Measurements from ENCODE around the gene RAP1GAP2.
A peak's percentile ranks its signal among the peaks of the same experiment; 100 is the strongest.
"Not testable (repeated sequence)": the region's sequence is repeated elsewhere in the genome, so short reads cannot be mapped to it uniquely, and the experiment has no call there.

RAP1GAP2 gene

GRCh38 chr17:2996810-2997670 is 200.8 kb downstream of the RAP1GAP2 start:
- Histone ChIP-seq H3K9me3 (ENCODE audit: control insufficient read depth in 2 of 2, low read length in 2 of 2) (no peaks in the 10 kb centered on the region), H3K27me3 (ENCODE audit: control insufficient read depth in 2 of 2, insufficient read depth in 2 of 2, low read length in 2 of 2) (no peaks in the 10 kb centered on the region), H3K4me1 (ENCODE audit: control insufficient read depth in 2 of 2, insufficient read depth in 2 of 2, low read length in 2 of 2) (no peaks in the 10 kb centered on the region), H3K9ac (ENCODE audit: low read depth in 1 of 2, low read length in 2 of 2) (no peak overlapping the region), H3K4me3 (ENCODE audit: low read length in 2 of 2) (no peak overlapping the region), H3K36me3 (ENCODE audit: control insufficient read depth in 2 of 2, insufficient read depth in 2 of 2, low read length in 2 of 2) (peaks cover 31% of the 10 kb centered on the region in 2 donors), H3K27ac (ENCODE audit: low read depth in 2 of 2, low read length in 2 of 2) (no peak overlapping the region)

GRCh38 chr17:2998469-2998901 is 202.2 kb downstream of the RAP1GAP2 start:
- H3K36me3 ChIP-seq (ENCODE audit: control insufficient read depth in 2 of 2, insufficient read depth in 2 of 2, low read length in 2 of 2), result peaks cover 27 to 31% of the 10 kb centered on the region in 2 donors
- not testable (repeated sequence) for H3K9ac ChIP-seq (ENCODE audit: low read depth in 1 of 2, low read length in 2 of 2); H3K4me1 ChIP-seq (ENCODE audit: control insufficient read depth in 2 of 2, insufficient read depth in 2 of 2, low read length in 2 of 2); H3K27me3 ChIP-seq (ENCODE audit: control insufficient read depth in 2 of 2, insufficient read depth in 2 of 2, low read length in 2 of 2); H3K9me3 ChIP-seq (ENCODE audit: control insufficient read depth in 2 of 2, low read length in 2 of 2); H3K27ac ChIP-seq (ENCODE audit: low read depth in 2 of 2, low read length in 2 of 2); H3K4me3 ChIP-seq (ENCODE audit: low read length in 2 of 2)

- Histone ChIP-seq H3K9me3 (ENCODE audit: control insufficient read depth in 2 of 2, low read length in 2 of 2) (no peaks in the 10 kb centered on the region), H3K9ac (ENCODE audit: low read depth in 1 of 2, low read length in 2 of 2) (no peak overlapping the region), H3K4me3 (ENCODE audit: low read length in 2 of 2) (peak overlapping the region in 1 of 2 donors; percentile 48), H3K4me1 (ENCODE audit: control insufficient read depth in 2 of 2, insufficient read depth in 2 of 2, low read length in 2 of 2) (peaks cover 17 to 24% of the 10 kb centered on the region in 2 donors), H3K36me3 (ENCODE audit: control insufficient read depth in 2 of 2, insufficient read depth in 2 of 2, low read length in 2 of 2) (peaks cover 19 to 26% of the 10 kb centered on the region in 2 donors), H3K27ac (ENCODE audit: low read depth in 2 of 2, low read length in 2 of 2) (peak overlapping the region; percentile 82 to 88), H3K27me3 (ENCODE audit: control insufficient read depth in 2 of 2, insufficient read depth in 2 of 2, low read length in 2 of 2) (no peaks in the 10 kb centered on the region)
Measured at GRCh38 chr17:3002538-3003295, 206.5 kb downstream of the RAP1GAP2 start.

DNA sequence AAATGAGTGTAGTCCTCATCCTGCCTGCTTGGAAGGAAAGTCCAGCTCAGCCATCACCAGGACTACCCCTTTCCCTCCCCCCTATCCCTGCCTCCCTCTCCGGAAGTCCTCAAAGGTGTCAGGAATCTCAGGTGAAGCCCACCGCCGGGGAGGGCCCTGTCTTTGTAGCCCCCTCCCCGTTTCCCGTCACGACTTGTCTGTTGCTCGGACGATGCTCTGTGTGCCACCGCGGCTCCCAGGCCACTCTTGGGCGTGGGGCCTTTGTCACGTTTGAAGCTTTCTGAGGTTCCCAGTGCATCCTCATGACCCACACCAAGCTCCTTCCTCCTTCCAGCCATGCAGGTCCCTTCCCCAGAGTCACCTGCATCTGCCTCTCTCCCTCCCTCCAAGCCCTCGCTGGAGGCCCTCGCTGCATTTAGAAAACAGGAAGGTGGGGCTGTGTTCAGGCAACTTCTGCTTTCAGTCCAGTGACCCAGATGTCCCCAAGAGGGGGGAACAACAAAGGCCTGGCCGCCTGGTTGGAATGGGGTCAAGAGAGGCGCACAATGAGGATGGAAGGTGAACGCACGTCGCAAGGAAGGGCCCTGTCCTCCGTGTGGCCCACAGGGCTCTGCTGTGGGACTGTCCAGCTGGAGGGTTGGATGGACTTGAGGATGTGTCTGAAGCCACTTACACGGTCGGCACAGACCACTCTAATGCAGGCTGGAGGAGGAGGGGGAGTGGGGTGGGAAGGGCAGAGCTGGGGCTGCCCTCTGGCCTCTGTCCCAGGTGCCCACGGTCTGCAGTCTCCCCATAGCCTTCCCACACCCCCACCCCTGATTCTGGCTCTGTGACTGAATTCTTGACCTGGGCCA is 207.3 kb downstream of the RAP1GAP2 start:
- peaks cover 17 to 24% of the 10 kb centered on the region in 2 donors for H3K4me1 ChIP-seq (ENCODE audit: control insufficient read depth in 2 of 2, insufficient read depth in 2 of 2, low read length in 2 of 2)
- H3K27ac ChIP-seq (ENCODE audit: low read depth in 2 of 2, low read length in 2 of 2), result peak overlapping the region; percentile 82 to 88
- H3K4me3 ChIP-seq (ENCODE audit: low read length in 2 of 2), result peak overlapping the region; percentile 48 to 51
- H3K9ac ChIP-seq (ENCODE audit: low read depth in 1 of 2, low read length in 2 of 2), result peak overlapping the region in 1 of 2 donors; percentile 73
- no peaks in the 10 kb centered on the region for H3K9me3 ChIP-seq (ENCODE audit: control insufficient read depth in 2 of 2, low read length in 2 of 2)
- H3K36me3 ChIP-seq (ENCODE audit: control insufficient read depth in 2 of 2, insufficient read depth in 2 of 2, low read length in 2 of 2), result peaks cover 17 to 20% of the 10 kb centered on the region in 2 donors
- H3K27me3 ChIP-seq (ENCODE audit: control insufficient read depth in 2 of 2, insufficient read depth in 2 of 2, low read length in 2 of 2), result no peaks in the 10 kb centered on the region

DNA sequence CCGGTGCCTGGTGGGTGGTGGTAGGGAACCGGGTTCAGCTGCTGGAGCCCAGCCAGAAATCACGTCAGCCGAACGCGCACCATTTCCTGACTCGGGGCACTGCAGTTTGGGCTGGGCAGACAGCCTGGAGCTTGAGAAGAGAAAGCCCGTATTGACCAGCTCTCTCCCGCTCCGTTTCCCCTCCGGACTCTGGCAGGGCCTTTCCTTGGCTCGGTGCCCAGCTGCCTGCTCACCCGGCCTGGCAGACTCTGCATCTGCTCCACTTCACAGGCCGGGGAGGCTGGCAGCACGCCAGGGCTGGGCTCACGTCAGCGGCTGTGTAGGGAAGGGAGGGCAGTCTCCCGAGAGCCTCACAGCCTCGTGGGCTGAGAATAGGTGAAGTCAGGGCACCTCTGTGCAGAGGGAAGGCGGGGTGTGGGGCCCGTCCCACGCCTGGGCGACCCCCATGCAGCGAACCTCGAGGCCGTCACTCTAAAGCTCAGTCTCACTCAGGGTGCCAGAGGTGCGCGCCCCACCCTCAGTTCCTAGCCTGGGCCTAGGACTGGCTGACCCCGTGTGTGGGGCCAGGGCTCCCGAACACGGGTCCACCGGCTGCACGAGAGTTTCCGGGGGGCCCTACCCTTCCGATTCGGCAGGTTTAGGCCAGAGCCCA is 208.0 kb downstream of the RAP1GAP2 start:
- Histone ChIP-seq H3K4me1 (ENCODE audit: control insufficient read depth in 2 of 2, insufficient read depth in 2 of 2, low read length in 2 of 2) (peaks cover 17 to 24% of the 10 kb centered on the region in 2 donors), H3K27me3 (ENCODE audit: control insufficient read depth in 2 of 2, insufficient read depth in 2 of 2, low read length in 2 of 2) (no peaks in the 10 kb centered on the region), H3K4me3 (ENCODE audit: low read length in 2 of 2) (peak overlapping the region; percentile 48 to 51), H3K9me3 (ENCODE audit: control insufficient read depth in 2 of 2, low read length in 2 of 2) (no peaks in the 10 kb centered on the region), H3K9ac (ENCODE audit: low read depth in 1 of 2, low read length in 2 of 2) (peak overlapping the region; percentile 63 to 73), H3K36me3 (ENCODE audit: control insufficient read depth in 2 of 2, insufficient read depth in 2 of 2, low read length in 2 of 2) (peaks cover 13 to 15% of the 10 kb centered on the region in 2 donors), H3K27ac (ENCODE audit: low read depth in 2 of 2, low read length in 2 of 2) (peak overlapping the region; percentile 82 to 88)

- H3K36me3 ChIP-seq (ENCODE audit: control insufficient read depth in 2 of 2, insufficient read depth in 2 of 2, low read length in 2 of 2), result peaks cover 10 to 13% of the 10 kb centered on the region in 2 donors
- H3K4me3 ChIP-seq (ENCODE audit: low read length in 2 of 2), result peak overlapping the region in 1 of 2 donors; percentile 48
- no peaks in the 10 kb centered on the region for H3K27me3 ChIP-seq (ENCODE audit: control insufficient read depth in 2 of 2, insufficient read depth in 2 of 2, low read length in 2 of 2)
- H3K9me3 ChIP-seq (ENCODE audit: control insufficient read depth in 2 of 2, low read length in 2 of 2), result no peaks in the 10 kb centered on the region
- H3K27ac ChIP-seq (ENCODE audit: low read depth in 2 of 2, low read length in 2 of 2), result peak overlapping the region; percentile 82 to 88
- peaks cover 17 to 24% of the 10 kb centered on the region in 2 donors for H3K4me1 ChIP-seq (ENCODE audit: control insufficient read depth in 2 of 2, insufficient read depth in 2 of 2, low read length in 2 of 2)
- H3K9ac ChIP-seq (ENCODE audit: low read depth in 1 of 2, low read length in 2 of 2), result peak overlapping the region; percentile 63 to 73
Measured at GRCh38 chr17:3004925-3005324, 208.7 kb downstream of the RAP1GAP2 start.

GRCh38 chr17:3005696-3006095 is 209.5 kb downstream of the RAP1GAP2 start:
- Histone ChIP-seq H3K9ac (ENCODE audit: low read depth in 1 of 2, low read length in 2 of 2) (no peak overlapping the region), H3K27me3 (ENCODE audit: control insufficient read depth in 2 of 2, insufficient read depth in 2 of 2, low read length in 2 of 2) (no peaks in the 10 kb centered on the region), H3K9me3 (ENCODE audit: control insufficient read depth in 2 of 2, low read length in 2 of 2) (no peaks in the 10 kb centered on the region), H3K4me3 (ENCODE audit: low read length in 2 of 2) (no peak overlapping the region), H3K27ac (ENCODE audit: low read depth in 2 of 2, low read length in 2 of 2) (no peak overlapping the region), H3K4me1 (ENCODE audit: control insufficient read depth in 2 of 2, insufficient read depth in 2 of 2, low read length in 2 of 2) (peaks cover 17 to 24% of the 10 kb centered on the region in 2 donors), H3K36me3 (ENCODE audit: control insufficient read depth in 2 of 2, insufficient read depth in 2 of 2, low read length in 2 of 2) (peaks cover 13 to 15% of the 10 kb centered on the region in 2 donors)

GRCh38 chr17:3006801-3007200 is 210.6 kb downstream of the RAP1GAP2 start:
- H3K4me1 ChIP-seq (ENCODE audit: control insufficient read depth in 2 of 2, insufficient read depth in 2 of 2, low read length in 2 of 2), result peaks cover 22 to 24% of the 10 kb centered on the region in 2 donors
- H3K27me3 ChIP-seq (ENCODE audit: control insufficient read depth in 2 of 2, insufficient read depth in 2 of 2, low read length in 2 of 2), result no peaks in the 10 kb centered on the region
- no peak overlapping the region for H3K4me3 ChIP-seq (ENCODE audit: low read length in 2 of 2)
- no peak overlapping the region for H3K27ac ChIP-seq (ENCODE audit: low read depth in 2 of 2, low read length in 2 of 2)
- peaks cover 11 to 15% of the 10 kb centered on the region in 2 donors for H3K36me3 ChIP-seq (ENCODE audit: control insufficient read depth in 2 of 2, insufficient read depth in 2 of 2, low read length in 2 of 2)
- no peaks in the 10 kb centered on the region for H3K9me3 ChIP-seq (ENCODE audit: control insufficient read depth in 2 of 2, low read length in 2 of 2)
- H3K9ac ChIP-seq (ENCODE audit: low read depth in 1 of 2, low read length in 2 of 2), result no peak overlapping the region

DNA sequence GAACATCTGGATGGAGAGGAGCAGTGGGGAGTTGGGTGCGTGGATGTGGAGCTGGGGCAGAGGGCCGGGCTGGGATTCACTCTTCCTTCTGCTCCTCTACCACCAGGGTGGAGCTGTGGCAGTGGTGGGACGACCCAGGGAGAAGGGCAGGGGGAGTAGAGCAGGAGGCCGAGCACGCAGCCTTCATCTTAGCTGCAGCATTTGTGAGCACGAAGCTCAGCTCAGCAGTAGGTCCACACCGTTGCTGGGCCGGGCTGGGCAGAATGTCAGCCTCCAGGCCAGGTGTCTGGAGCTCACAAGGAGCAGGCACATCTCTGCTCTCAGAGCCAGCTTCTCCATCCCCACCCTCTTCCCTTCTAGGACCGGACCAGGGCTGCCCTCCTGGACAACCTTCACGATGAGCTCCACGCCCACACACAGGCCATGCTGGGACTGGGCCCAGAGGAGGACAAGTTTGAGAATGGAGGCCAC is 211.4 kb downstream of the RAP1GAP2 start:
- H3K4me3 ChIP-seq (ENCODE audit: low read length in 2 of 2), result no peak overlapping the region
- H3K36me3 ChIP-seq (ENCODE audit: control insufficient read depth in 2 of 2, insufficient read depth in 2 of 2, low read length in 2 of 2), result peaks cover 11 to 17% of the 10 kb centered on the region in 2 donors
- H3K27ac ChIP-seq (ENCODE audit: low read depth in 2 of 2, low read length in 2 of 2), result no peak overlapping the region
- no peaks in the 10 kb centered on the region for H3K9me3 ChIP-seq (ENCODE audit: control insufficient read depth in 2 of 2, low read length in 2 of 2)
- no peaks in the 10 kb centered on the region for H3K27me3 ChIP-seq (ENCODE audit: control insufficient read depth in 2 of 2, insufficient read depth in 2 of 2, low read length in 2 of 2)
- H3K9ac ChIP-seq (ENCODE audit: low read depth in 1 of 2, low read length in 2 of 2), result no peak overlapping the region
- peaks cover 22 to 24% of the 10 kb centered on the region in 2 donors for H3K4me1 ChIP-seq (ENCODE audit: control insufficient read depth in 2 of 2, insufficient read depth in 2 of 2, low read length in 2 of 2)

All from mucosa of rectum (tissue), 2 donors.